GM18867 (cell line): ENCODE results near the gene CTNNA2.

ENCODE experiments used
- ATAC-seq: cut with Tn5 transposase; IDR thresholded peaks from one replicate; pipeline ENCODE4 v1.9.1; 2021; ENCODE audit warnings: mild to moderate bottlenecking, moderate library complexity; ENCODE audit not compliant: unreplicated experiment

The CTNNA2 gene

DNA sequence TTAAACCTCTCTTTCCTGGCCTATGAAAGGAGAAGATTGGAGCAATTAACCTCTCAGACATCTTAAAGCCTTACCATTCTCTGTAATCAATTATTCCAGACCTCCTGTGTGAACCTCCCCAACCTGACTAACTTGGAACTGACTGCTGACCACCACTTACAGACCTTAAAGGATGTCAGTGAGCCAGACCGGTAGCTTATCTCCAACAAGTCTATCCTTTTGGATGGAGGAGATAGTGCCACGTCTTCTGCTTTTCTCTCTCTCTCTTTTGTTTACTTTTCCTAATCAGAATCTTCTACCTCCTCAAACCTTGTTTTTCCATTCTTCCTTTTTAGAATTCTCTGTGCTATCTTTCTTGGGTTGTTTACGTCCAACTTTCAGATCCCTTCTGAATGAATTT lies 734.5 kb downstream of the CTNNA2 start:
- no peak for ATAC-seq

DNA sequence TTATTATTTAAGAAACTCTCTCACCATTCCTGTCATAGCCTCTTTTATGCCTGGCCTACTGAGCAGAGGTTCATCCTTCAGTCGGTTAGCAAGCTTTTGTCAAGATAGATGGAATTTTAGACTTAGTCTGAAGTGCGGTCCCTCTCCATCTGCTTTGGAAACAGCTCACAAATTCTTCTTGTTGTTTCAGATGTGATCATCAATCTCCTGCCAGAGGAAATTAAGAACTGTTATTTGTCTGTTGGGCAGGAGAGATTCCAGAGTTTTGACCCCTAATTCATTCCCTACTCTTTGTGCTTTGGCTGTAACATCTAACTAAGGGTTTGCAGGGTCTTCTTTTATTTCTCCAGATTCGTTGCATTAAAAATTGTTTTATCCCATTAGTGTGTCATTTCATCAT lies 735.3 kb downstream of the CTNNA2 start:
- no peak for ATAC-seq

DNA sequence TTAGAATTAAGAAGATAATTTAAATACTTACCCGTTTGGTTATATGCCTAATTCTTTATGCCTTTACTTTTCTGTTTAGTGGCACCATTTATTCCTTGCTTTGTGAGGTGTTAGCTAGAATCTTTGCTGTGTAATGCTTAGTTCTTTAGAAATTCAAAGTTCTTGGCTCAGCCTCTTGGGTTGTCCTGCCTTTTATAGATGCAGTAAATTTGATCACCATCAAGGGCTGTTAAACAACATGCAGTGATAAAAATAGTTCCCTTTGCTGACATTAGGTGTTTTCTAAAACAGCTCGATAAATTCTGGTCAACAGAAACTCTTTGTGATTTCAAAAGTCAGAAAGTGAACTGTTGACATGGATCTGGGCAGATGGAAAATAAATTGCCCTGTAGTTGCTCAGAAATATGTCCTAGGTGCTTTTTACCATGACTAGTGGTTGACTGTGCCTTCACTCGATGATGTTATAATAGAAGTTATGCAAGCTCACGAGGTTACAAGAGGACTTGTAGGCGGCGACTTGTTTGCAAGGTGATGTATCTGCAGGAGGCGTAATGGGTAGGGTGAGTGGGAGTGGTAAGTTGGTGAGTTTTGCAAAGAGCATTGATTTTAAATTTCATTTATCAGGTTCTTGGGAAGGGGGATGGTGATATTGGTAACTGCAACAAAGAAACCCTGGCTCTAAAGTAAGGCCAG lies 739.6 kb downstream of the CTNNA2 start:
- ATAC-seq = no peak

DNA sequence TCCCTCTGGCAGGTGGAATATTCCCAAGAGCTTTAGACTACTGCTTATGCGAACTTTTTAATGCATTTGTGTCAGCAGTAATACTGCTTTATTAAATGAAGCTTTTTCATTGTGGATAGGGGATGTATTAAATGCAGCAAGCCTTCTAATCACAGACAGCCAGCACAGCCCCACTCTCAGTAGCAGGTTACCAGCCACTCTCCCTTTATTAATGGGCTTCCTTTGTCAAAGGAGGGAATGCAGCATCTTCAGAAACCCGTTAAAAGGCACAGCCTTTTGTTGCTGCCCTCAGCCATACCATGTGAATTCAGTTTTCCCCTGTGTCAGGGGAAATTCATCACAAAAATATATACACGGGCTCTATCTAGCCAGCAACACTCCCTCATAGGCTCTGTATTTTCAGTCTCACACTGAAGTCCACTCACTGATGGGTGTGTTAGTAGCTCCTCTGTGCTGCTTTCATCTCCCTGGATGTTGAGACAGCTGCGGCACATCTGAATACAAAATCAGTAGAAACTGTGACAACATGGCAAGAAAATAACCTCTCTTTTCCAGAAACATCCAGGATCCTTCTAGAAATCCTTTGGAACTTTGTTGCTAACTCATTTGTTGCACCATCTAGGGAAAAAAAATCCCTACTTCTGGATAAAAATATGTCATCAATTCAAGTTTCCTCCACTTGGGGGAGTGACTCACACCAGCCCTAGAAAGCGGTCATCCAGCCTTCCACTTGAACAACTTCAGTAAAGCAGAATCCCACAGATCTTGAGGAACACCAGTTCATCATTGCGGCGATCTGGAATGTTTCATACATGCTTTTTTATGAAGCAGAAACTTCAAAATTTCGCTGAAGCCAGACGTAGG lies 743.3 kb downstream of the CTNNA2 start:
- peak; percentile 43 for ATAC-seq

DNA sequence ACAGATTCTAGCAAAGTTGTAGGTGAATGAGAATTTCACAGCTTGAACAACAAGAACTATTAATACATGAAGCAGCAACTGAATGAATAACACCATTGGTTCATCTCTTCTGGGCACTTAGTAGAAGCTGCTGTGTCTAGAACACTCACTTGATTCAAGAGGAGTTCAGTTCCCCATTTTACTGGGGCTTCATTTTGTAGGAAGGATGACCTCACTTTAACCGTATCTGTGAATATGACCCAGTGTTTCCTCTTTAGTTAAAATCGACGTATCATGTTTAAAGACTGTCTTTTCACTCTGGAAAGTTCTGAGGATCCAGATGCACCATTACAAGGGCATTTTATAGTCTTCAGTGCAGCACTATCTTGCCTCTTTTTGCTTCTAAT lies 743.9 kb downstream of the CTNNA2 start:
- no peak for ATAC-seq

DNA sequence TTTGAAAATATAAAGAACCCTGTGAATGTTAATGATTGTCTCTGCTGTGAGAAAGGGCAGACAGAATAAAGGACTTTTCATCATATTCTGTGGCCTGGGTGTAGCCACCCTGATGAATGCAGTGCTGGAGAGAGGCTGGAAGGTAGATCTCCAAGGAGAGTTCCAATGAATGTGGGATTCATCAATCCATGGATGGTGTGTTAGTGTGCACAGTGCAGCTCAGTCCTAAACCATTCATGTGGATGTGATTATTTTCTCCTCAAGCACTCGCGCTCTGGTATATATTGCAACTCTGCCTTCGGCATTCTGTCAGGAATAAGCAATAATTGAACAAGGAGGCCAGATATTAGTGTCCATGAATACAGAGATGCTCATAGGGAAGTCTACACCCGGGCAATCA lies 744.6 kb downstream of the CTNNA2 start:
- no peak for ATAC-seq

DNA sequence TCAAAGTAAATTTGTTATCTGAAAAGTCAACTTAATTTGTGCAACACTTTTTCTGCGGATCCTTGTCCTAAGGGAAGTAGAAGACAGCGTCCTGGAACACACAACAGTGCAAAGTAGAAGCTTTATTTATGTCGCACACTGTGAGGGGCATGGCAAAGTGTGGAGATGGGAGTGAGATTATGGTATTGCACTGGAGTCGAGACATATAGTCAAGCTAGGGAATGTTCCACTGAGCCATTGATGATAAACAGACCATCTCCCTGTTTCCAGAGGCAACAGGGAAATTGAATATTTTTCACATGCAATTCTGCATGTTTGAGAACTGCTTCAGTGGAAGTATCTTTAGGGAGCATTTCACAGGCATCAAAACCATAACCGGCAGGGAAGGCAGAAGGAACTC lies 745.5 kb downstream of the CTNNA2 start:
- no peak for ATAC-seq

DNA sequence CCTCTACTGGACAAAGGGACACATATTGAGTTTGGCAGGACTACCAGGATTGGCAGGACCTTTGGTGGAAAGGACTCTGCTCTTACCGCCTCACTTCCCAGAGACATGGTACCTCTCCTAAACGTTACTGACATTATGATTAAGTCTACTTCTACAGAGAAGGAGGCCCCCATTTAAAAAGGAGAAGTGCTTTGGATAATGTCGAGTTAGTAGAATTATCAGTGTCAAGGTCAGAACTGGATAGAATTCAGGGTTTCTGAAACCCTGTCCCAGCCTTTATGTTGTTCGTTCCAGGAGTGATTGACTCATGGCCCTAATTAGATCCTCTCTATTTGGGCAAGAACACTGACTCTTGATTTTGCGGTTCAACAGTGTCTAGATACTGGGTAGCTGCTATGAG lies 745.9 kb downstream of the CTNNA2 start:
- ATAC-seq = no peak

DNA sequence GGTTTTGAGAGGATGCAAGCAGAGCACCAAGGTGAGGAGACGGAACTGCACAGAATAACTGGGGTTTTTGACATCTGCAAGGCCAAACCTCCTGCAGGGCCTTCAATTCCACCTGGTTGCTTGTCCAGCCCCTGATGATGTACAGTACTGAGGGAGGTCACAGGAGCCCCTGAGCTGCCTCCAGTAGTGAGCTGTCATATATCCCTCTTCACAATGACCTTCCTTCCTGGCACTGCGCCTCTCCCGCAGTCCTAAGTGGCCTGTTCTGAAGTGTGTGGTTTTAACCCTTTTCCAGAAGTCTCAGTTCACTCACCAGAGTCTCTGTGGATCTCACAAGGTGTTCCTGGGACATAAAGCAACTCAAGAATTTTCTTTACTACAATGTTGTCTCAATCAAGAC lies 746.4 kb downstream of the CTNNA2 start:
- ATAC-seq = no peak

DNA sequence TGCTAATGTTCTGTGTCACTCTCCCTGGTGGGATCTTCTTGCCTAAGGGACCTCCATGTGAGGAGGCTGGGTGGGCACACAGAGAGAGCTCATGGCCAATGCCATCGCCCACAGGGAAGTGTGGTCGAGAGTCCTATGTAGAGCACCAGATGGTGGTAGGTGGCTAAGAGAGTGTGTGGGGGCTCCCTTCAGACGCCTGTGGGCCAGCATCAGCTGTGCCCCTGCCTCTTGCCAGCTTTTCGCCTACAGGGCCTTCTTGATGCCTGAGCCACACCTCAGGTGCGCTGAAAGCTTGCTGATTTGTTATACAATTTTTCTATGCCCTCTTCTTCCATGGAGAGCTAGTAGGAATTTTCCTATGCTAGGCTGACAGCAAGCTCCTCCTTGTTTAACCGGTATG lies 753.4 kb downstream of the CTNNA2 start:
- no peak for ATAC-seq

DNA sequence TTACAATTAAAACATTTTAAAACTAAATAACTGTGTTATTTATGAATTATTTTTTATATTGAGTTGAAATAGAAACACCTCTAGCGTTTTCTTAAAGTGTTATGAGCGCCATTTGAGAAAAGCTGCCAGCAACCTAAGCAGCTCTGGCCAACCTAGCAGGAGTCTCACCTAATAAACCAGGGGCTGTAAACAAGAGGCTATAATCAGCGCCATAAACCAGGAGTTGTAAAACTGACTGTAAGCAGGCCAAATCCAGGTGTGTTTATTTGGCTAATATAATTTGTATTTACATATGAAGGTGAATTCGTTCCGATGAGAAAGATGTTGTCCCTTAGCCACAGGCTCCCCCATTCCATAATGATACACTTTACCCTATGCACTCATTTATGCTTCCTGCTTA lies 757.0 kb downstream of the CTNNA2 start:
- no peak for ATAC-seq

DNA sequence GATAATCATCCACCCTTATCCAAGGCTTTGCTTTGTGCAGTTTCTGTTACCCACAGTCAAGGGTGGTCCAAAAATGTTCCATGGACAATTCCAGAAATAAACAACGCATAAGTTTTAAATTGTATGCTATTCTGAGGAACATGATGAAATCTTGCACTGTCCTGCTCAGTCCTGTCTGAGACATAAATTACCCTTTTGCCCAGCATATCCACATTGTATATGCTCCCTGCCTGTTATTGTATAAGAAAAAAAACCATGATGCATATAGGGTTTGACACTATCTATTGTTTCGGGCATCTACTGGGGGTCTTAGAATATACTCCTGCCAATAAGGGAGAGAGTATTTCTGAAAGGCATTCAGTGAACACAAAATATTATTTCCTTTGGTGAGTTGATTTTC lies 767.7 kb downstream of the CTNNA2 start:
- ATAC-seq = no peak

DNA sequence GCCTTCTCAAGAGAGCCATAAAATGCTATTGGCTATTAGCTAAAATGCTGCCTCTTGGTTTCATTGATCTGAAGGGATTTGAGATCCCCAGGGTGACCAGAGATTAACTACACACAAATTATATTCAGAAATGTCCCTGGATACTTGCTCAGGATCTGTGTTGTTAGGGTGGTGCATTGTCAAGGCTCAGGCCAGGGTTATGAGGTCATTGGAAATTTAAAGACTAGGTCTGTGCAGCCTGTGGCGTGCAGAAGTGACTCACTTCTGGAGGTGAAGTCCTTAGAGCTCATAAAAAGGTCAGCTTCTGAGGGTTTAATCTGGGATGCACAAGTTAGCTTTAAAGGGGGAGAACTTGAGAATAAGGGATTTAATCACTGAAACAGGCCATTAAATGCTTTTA lies 768.2 kb downstream of the CTNNA2 start:
- no peak for ATAC-seq

DNA sequence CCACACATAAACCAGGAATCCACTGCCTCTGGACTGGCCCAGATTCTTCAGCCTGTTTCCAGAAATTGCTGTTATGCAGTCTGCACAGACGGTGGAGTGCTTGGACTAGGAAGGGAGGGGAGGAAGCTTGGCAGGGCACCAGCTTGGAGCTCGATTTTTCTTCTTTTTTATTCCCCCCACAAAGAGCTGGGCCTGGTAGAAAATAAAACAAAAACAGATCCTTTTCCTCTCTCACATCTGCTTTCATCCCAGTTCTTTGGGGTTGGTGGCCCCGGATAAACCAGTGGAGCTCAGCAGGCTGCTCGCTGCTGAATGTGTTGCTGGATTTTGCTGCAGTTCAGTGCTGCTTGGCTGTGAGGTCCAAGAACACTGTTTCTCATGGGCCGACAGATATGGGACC lies 775.7 kb downstream of the CTNNA2 start:
- ATAC-seq = no peak

DNA sequence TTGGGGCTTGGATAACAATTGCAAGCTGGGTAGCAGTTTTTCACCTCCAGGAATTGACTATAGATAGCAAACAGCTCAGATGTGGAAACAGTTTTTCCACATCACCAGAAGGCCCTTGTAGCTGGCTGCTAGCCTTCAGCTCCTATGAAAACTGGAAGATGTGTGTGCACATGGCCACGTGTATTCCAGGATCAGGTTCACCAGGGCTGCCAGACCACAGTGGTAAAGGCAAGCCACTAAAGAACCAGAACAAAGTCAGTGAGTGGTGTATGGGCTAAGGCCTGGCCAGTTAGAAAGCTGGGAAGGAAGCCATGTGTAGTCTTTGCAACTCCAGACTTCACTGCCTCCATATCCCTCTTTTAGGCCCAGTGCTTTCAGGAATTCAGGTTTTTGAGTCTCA lies 778.8 kb downstream of the CTNNA2 start:
- no peak for ATAC-seq

DNA sequence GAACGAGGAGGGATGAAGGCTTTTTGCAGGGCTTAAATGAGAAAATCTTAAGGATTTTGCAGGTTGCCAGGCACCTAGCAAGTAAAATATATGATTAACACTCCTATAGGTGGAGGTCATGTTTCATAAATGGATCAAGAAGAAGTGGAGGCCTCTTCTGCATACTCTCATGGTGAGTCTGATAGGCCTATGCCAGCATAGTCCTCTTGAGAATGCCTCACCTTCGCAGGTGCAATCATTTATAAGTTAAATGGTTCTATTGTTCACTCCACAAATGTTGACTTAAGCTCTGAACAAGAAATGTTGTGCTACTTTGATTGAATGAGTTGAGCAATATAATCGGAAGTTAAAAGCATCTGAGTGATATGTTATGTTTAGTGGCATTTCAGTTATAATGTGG lies 779.6 kb downstream of the CTNNA2 start:
- no peak for ATAC-seq

DNA sequence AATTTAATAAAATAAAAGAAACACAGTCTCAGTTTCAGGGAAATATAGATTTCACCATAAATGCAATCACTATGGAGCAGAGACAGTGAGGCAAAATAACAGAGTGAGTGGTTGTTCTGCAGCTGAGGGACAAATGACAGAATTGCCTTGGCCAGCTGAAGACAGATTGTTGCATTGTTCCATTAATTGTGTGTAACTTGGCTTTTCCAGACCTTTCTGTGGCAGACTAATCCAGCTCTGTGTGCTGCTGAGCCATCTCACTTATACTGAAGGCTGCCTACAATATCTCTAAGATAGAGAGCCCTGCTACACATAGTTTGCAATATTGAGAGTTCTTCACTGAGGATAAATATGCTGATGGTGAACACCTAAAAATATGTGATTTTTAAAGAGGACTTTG lies 780.2 kb downstream of the CTNNA2 start:
- ATAC-seq = no peak

DNA sequence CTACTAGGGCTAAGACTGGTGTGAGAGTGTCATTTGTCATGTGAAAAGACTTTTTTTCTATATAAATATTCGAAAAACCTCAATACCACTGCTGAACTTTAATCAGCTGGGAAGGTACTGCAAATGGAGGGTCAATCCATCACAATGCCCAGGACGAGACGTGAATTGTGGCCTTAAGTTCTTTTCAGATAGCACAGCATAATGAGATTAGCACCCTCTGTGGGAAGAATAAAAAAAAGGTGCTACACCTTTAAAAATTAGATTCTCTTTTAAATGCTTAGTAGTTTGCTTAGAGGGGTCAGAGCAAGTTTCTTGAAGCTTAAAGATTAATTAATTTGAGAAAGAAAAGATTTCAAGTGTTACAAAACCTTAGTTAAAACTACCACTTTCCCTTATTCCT lies 786.1 kb downstream of the CTNNA2 start:
- ATAC-seq = no peak

DNA sequence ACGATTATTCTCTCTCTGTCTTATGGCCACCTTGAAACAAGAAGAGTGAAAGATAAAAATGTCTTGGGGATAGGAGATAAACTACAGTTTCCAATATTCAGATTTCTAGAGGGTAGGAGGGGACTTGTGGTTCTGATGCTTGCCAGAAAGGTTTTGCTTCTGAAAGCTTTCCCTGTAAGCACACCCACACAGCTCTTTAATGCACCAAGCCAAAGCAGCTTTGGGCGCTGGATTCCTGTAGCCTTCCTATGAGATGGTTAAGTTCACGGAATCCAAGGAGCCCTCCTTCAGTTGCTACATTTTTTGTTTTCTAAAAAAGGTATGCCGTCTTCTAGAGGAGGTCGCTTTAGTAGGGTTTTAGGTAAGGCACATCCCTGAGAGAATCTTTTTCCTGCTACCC lies 786.8 kb downstream of the CTNNA2 start:
- no peak for ATAC-seq

DNA sequence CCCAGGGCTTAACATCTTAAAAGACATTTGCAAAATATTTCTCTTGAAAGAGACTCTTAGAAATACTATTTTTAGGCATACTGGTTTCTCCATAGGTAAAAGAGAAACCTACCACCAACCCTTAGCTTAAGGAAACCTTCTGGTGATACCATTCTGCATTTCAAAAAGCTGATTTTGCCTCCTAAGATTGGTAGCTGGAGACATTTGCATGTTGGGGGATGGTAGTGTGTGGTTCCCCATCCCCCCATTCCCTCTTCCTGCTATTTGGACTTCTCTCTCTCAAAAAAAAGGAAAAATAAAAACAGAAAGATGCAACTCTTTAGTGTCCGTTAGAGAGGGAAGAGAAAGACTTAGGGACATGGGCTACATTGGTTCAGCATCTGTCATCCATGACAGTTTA lies 787.5 kb downstream of the CTNNA2 start:
- no peak for ATAC-seq

DNA sequence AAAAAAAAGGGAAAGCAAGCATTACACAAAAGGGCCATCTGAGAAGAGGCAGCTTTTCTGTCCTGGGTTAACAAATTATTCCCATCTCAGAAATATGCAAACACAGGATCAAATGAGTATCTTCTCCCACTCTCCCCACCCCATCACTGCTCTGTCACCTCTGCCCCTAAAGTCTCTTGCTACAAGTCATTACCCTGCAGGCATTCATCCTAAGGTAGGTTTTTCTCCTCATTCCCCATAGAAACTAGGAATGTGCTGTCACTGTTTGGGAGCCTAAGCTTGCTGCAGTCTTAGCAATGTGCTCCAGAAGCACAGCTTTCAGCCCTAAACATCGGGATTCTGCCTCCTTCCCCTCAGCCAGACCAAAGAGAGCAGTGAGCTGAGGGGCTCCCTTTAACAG lies 788.1 kb downstream of the CTNNA2 start:
- ATAC-seq = no peak

DNA sequence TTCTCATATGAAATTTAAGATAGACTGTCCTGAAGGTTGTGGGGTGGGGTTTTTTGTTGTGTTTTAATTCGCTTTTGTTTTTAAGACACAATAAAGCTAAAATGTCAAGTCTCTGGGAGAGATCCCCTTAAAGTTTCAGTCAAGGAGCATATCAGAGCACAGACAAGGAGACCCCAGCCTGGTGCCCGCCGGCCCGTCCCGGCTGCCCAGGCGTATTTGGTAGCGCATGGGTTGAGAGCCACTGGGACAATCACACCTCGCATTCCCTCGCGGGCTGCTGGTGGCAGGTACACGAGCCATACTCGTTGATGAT lies 789.1 kb downstream of the CTNNA2 start:
- ATAC-seq = no peak
